ENCODE results near the gene FAF2.

- no peak for TF ChIP-seq CTCF (IDR thresholded peaks at IDR 0.05)
- no peak for TF ChIP-seq ZFX (IDR thresholded peaks at IDR 0.05; ENCODE audit: borderline replicate concordance)
Observed at GRCh38 chr5:176463113-176463764, 15.1 kb downstream of the FAF2 start.

Data from 22Rv1 (cell line).